ENCODE data around the gene AFAP1L1. TPM values are rescaled to one million over a fixed set of nuclear protein-coding genes. Genes with fewer than 3 reads are reported as not detected.

Gene AFAP1L1
- total and polyA plus RNA-seq, 2 donors from 2014 or later = 4.8 to 14.8 TPM

GRCh38 chr5:149280802-149281201 lies 9.1 kb downstream of the AFAP1L1 start:
- no peak for FAIRE-seq
- Histone ChIP-seq H3K27ac (ENCODE audit: low read depth in 2 of 2, low read length in 2 of 2) (no peak overlapping the region), H3K36me3 (ENCODE audit: control insufficient read depth in 2 of 3, insufficient read depth in 3 of 3, low read length in 3 of 3) (no peaks in the 10 kb centered on the region), H3K4me1 (ENCODE audit: control insufficient read depth in 2 of 3, insufficient read depth in 2 of 3, low read depth in 1 of 3, low read length in 3 of 3) (peaks cover 0 to 2% (median 0%) of the 10 kb centered on the region in 3 donors), H3K9ac (ENCODE audit: low read length in 3 of 3) (no peak overlapping the region), H3K4me3 (ENCODE audit: low read length in 3 of 3) (no peak overlapping the region), H3K9me3 (ENCODE audit: control insufficient read depth in 2 of 3, insufficient read depth in 1 of 3, low read length in 3 of 3) (no peaks in the 10 kb centered on the region), H3K27me3 (ENCODE audit: control insufficient read depth, insufficient read depth, low read length) (no peaks in the 10 kb centered on the region)
- intact Hi-C loops (cut with DNase I) = no loop called here
- no peak for DNase-seq
- TF ChIP-seq CTCF (IDR thresholded peaks at IDR 0.05; ENCODE audit: borderline replicate concordance, extremely low read depth, insufficient read depth) = no peak

- Histone ChIP-seq H3K4me1 (ENCODE audit: control insufficient read depth in 2 of 3, insufficient read depth in 2 of 3, low read depth in 1 of 3, low read length in 3 of 3) (peaks cover 0 to 2% (median 0%) of the 10 kb centered on the region in 3 donors), H3K9me3 (ENCODE audit: control insufficient read depth in 2 of 3, insufficient read depth in 1 of 3, low read length in 3 of 3) (no peaks in the 10 kb centered on the region), H3K27ac (ENCODE audit: low read depth in 2 of 2, low read length in 2 of 2) (peak overlapping the region in 1 of 2 donors; percentile 23), H3K36me3 (ENCODE audit: control insufficient read depth in 2 of 3, insufficient read depth in 3 of 3, low read length in 3 of 3) (no peaks in the 10 kb centered on the region), H3K27me3 (ENCODE audit: control insufficient read depth, insufficient read depth, low read length) (no peaks in the 10 kb centered on the region), H3K4me3 (ENCODE audit: low read length in 3 of 3) (no peak overlapping the region), H3K9ac (ENCODE audit: low read length in 3 of 3) (no peak overlapping the region)
- intact Hi-C loops (cut with DNase I) = no loop called here
- FAIRE-seq (no peak), DNase-seq (peak in 3 of 5 donors; percentile 45 to 72 (median 71))
- TF ChIP-seq CTCF (IDR thresholded peaks at IDR 0.05; ENCODE audit: borderline replicate concordance, extremely low read depth, insufficient read depth) = no peak
These were observed 10.6 kb downstream of the AFAP1L1 start for GRCh38 chr5:149282027-149282965.

GRCh38 chr5:149282966-149283332 lies 11.3 kb downstream of the AFAP1L1 start:
- no peaks in the 10 kb centered on the region for H3K36me3 ChIP-seq (ENCODE audit: control insufficient read depth in 2 of 3, insufficient read depth in 3 of 3, low read length in 3 of 3)
- H3K27ac ChIP-seq (ENCODE audit: low read depth in 2 of 2, low read length in 2 of 2) = peak overlapping the region in 1 of 2 donors; percentile 23
- H3K27me3 ChIP-seq (ENCODE audit: control insufficient read depth, insufficient read depth, low read length) = no peaks in the 10 kb centered on the region
- intact Hi-C loops (cut with DNase I) = no loop called here
- H3K9ac ChIP-seq (ENCODE audit: low read length in 3 of 3) = no peak overlapping the region
- no peak for DNase-seq
- H3K4me3 ChIP-seq (ENCODE audit: low read length in 3 of 3) = no peak overlapping the region
- FAIRE-seq = no peak
- TF ChIP-seq CTCF (IDR thresholded peaks at IDR 0.05; ENCODE audit: borderline replicate concordance, extremely low read depth, insufficient read depth) = no peak
- H3K9me3 ChIP-seq (ENCODE audit: control insufficient read depth in 2 of 3, insufficient read depth in 1 of 3, low read length in 3 of 3) = no peaks in the 10 kb centered on the region
- peaks cover 0 to 2% (median 0%) of the 10 kb centered on the region in 3 donors for H3K4me1 ChIP-seq (ENCODE audit: control insufficient read depth in 2 of 3, insufficient read depth in 2 of 3, low read depth in 1 of 3, low read length in 3 of 3)

Data from kidney (tissue), 14 donors.